GM06990 (cell line): ENCODE data around the gene TANGO2.
A peak's percentile ranks its signal among the peaks of the same experiment; 100 is the strongest.

ENCODE experiments used
- DNase-seq: peaks from one replicate; pipeline ENCODE4 v3.0.0-alpha.2; 2011; ENCODE audit not compliant: insufficient read length; ENCODE audit errors: extremely low read depth
- H3K27me3 ChIP-seq: replicated peaks from 2 replicates; pipeline ENCODE4 v1.6.0; 2011; ENCODE audit warnings: low read length; ENCODE audit not compliant: control insufficient read depth, insufficient read depth
- H3K36me3 ChIP-seq: 2 replicates; pipeline ENCODE4 v1.5.1; 2011; ENCODE audit warnings: low read length; ENCODE audit not compliant: control insufficient read depth, insufficient read depth
- H3K4me3 ChIP-seq: replicated peaks from 2 replicates; pipeline ENCODE4 v1.5.1; 2011; ENCODE audit warnings: low read depth, mild to moderate bottlenecking, control low read depth, low read length
- CTCF ChIP-seq: IDR thresholded peaks from 2 replicates; pipeline ENCODE4 v1.5.1; 2011; ENCODE audit warnings: low read length, control low read depth, mild to moderate bottlenecking, inconsistent platforms; ENCODE audit not compliant: insufficient read depth, poor library complexity, severe bottlenecking

The TANGO2 gene

GRCh38 chr22:20013382-20013871 is 7.5 kb upstream of the TANGO2 start:
- Histone ChIP-seq H3K4me3 (no peak overlapping the region), H3K27me3 (no peaks in the 10 kb centered on the region), H3K36me3 (no peaks in the 10 kb centered on the region)
- TF ChIP-seq CTCF: peak; percentile 69
- no peak for DNase-seq

GRCh38 chr22:20014526-20015186 is 6.3 kb upstream of the TANGO2 start:
- H3K27me3 ChIP-seq: no peaks in the 10 kb centered on the region
- TF ChIP-seq CTCF: no peak
- H3K36me3 ChIP-seq: no peaks in the 10 kb centered on the region
- H3K4me3 ChIP-seq: no peak overlapping the region
- no peak for DNase-seq

GRCh38 chr22:20015187-20015625 is 5.7 kb upstream of the TANGO2 start:
- Histone ChIP-seq H3K36me3 (no peaks in the 10 kb centered on the region), H3K27me3 (no peaks in the 10 kb centered on the region), H3K4me3 (no peak overlapping the region)
- no peak for TF ChIP-seq CTCF
- DNase-seq: no peak

GRCh38 chr22:20015971-20016733 is 4.8 kb upstream of the TANGO2 start:
- no peak for DNase-seq
- TF ChIP-seq CTCF: no peak
- Histone ChIP-seq H3K27me3 (no peaks in the 10 kb centered on the region), H3K4me3 (peak overlapping the region; percentile 70), H3K36me3 (no peaks in the 10 kb centered on the region)

GRCh38 chr22:20016734-20017621 is 3.9 kb upstream of the TANGO2 start, which contains the start of gene ARVCF:
ARVCF (minus strand) TSS chr22:20016823; CDS start chr22:19990794, 26,029 bp downstream.
- Histone ChIP-seq H3K4me3 (peak within 1 kb of the TSS; percentile 70), H3K36me3 (no peaks in the 10 kb centered on the region), H3K27me3 (no peaks in the 10 kb centered on the region)
- DNase-seq: peak; percentile 91
- TF ChIP-seq CTCF: no peak
